Neural crest cell (in vitro differentiated cells): ENCODE data around the gene ABCA2. TPM values are rescaled to one million over a fixed set of nuclear protein-coding genes. Genes with fewer than 3 reads are reported as not detected.

ENCODE experiments used
- DNase-seq: peaks from one replicate; pipeline ENCODE4 v3.0.0; 2021; ENCODE audit warnings: low read depth, mixed read lengths, low spot score
- H3K27ac Mint-ChIP-seq: one replicate; pipeline ENCODE4 v1.8.0; 2021; ENCODE audit warnings: mild to moderate bottlenecking, mixed read lengths; ENCODE audit not compliant: unreplicated experiment
- H3K27me3 Mint-ChIP-seq: 2 replicates; pipeline ENCODE4 v1.8.0; 2021; ENCODE audit warnings: low read depth, mild to moderate bottlenecking, mixed read lengths
- H3K36me3 Mint-ChIP-seq: 2 replicates; pipeline ENCODE4 v1.8.0; 2021; ENCODE audit warnings: low read depth, mild to moderate bottlenecking, mixed read lengths
- H3K4me1 Mint-ChIP-seq: 2 replicates; pipeline ENCODE4 v1.8.0; 2021; ENCODE audit warnings: mixed read lengths
- H3K4me3 Mint-ChIP-seq: one replicate; pipeline ENCODE4 v1.8.0; 2021; ENCODE audit warnings: mild to moderate bottlenecking, mixed read lengths
- H3K9me3 Mint-ChIP-seq: 2 replicates; pipeline ENCODE4 v1.8.0; 2021; ENCODE audit warnings: mixed read lengths
- CTCF ChIP-seq: fragments of 200-600 bp; sonication (generic); conservative IDR thresholded peaks from 2 replicates; pipeline ENCODE4 v1.5.0; 2021; ENCODE audit warnings: antibody characterized with exemption, mild to moderate bottlenecking
- total RNA-seq: library from RNA; stranded (reverse); gene quantifications from 2 replicates; pipeline ENCODE4 v1.2.1, GENCODE V29; 2021

Gene ABCA2
- total RNA-seq, 1 donor from 2014 or later = 37.1 TPM

- TF ChIP-seq CTCF = no peak
- no peaks in the 10 kb centered on the region for H3K27me3 Mint-ChIP-seq
- DNase-seq = no peak
- peak within 1 kb of the TSS; percentile 31 for H3K4me3 Mint-ChIP-seq
- H3K36me3 Mint-ChIP-seq = no peaks in the 10 kb centered on the region
- no peaks in the 10 kb centered on the region for H3K9me3 Mint-ChIP-seq
- H3K4me1 Mint-ChIP-seq = peaks cover 7% of the 10 kb centered on the region
- no peak within 1 kb of the TSS for H3K27ac Mint-ChIP-seq
These were observed 4.0 kb upstream of the ABCA2 start, which contains the start of gene FUT7 for GRCh38 chr9:137031904-137032640. Gene FUT7 (minus strand): TSS chr9:137032088. CDS start chr9:137031991, 97 bp downstream.

- DNase-seq = no peak
- Mint-ChIP-seq H3K36me3 (no peaks in the 10 kb centered on the region), H3K27ac (no peak overlapping the region), H3K9me3 (no peaks in the 10 kb centered on the region), H3K27me3 (no peaks in the 10 kb centered on the region), H3K4me3 (peak overlapping the region; percentile 56), H3K4me1 (peaks cover 8% of the 10 kb centered on the region)
- no peak for TF ChIP-seq CTCF
These were observed 2.8 kb upstream of the ABCA2 start for GRCh38 chr9:137030538-137031527.

GRCh38 chr9:137030006-137030405 lies 2.0 kb upstream of the ABCA2 start:
- H3K4me3 Mint-ChIP-seq = peak overlapping the region; percentile 76
- no peaks in the 10 kb centered on the region for H3K27me3 Mint-ChIP-seq
- H3K27ac Mint-ChIP-seq = no peak overlapping the region
- H3K4me1 Mint-ChIP-seq = peaks cover 8% of the 10 kb centered on the region
- no peak for DNase-seq
- TF ChIP-seq CTCF = no peak
- no peaks in the 10 kb centered on the region for H3K36me3 Mint-ChIP-seq
- no peaks in the 10 kb centered on the region for H3K9me3 Mint-ChIP-seq

- peaks cover 8% of the 10 kb centered on the region for H3K4me1 Mint-ChIP-seq
- peak overlapping the region; percentile 76 for H3K4me3 Mint-ChIP-seq
- peak; percentile 89 for DNase-seq
- H3K27me3 Mint-ChIP-seq = no peaks in the 10 kb centered on the region
- no peaks in the 10 kb centered on the region for H3K36me3 Mint-ChIP-seq
- no peaks in the 10 kb centered on the region for H3K9me3 Mint-ChIP-seq
- H3K27ac Mint-ChIP-seq = no peak overlapping the region
- TF ChIP-seq CTCF = peak; percentile 85
These were observed 1.3 kb upstream of the ABCA2 start for GRCh38 chr9:137029058-137029936.
